ENCODE measurements around the gene PAFAH1B1.
"Not testable (repeated sequence)": the region's sequence is repeated elsewhere in the genome, so short reads cannot be mapped to it uniquely, and the experiment has no call there.

Gene PAFAH1B1

GRCh38 chr17:2636169-2636930 lies 42.9 kb downstream of the PAFAH1B1 start:
- DNase-seq: no peak

- DNase-seq: no peak
Observed at GRCh38 chr17:2637422-2637821, 44.0 kb downstream of the PAFAH1B1 start.

GRCh38 chr17:2644971-2645370 lies 51.5 kb downstream of the PAFAH1B1 start:
- no peak for DNase-seq

GRCh38 chr17:2647957-2648356 lies 54.5 kb downstream of the PAFAH1B1 start:
- no peak for DNase-seq

DNA sequence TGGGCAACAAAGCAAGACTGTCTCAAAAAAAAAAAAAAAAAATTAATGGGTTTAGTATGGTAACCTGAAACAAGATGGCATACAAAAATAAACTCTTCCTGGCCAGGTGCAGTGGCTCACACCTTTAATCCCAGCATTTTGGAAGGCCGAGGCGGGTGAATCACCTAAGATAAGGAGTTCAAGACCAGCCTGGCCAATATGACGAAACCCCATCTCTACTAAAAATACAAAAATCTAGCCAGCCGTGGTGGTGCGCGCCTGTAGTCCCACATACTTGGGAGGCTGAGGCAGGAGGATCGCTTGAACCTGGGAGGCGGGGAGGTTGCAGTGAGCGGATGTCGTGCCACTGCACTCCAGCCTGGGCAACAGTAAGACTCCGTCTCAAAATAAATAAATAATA lies 55.7 kb downstream of the PAFAH1B1 start:
- no peak for DNase-seq

DNA sequence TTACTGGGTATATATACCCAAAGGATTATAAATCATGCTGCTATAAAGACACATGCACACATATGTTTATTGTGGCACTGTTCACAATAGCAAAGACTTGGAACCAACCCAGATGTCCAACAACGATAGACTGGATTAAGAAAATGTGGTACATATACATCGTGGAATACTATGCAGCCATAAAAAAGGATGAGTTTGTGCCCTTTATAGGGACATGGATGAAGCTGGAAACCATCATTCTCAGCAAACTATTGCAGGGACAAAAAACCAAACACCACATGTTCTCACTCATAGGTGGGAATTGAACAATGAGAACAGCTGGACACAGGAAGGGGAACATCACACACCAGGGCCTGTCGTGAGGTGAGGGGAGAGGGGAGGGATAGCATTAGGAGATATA lies 59.5 kb downstream of the PAFAH1B1 start:
- DNase-seq: not testable (repeated sequence)

DNA sequence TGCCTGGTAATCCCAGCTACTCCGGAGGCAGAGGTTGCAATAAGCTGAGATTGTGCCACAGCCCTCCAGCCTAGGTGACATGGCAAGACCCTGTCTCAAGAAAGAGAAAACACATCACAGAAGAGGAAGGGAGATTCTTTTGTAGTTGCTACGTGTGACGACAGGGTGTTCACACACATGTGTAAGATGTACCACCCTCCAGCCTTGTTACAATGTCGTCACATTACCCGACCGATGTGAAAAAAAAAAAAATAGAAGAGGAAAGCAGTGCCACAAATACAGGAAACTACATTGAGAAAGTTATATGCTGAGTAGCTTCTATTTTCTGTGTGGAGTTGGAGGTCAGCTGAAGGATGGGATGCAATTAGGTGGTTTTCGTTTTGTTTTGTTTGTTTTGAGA lies 62.1 kb downstream of the PAFAH1B1 start:
- no peak for DNase-seq

GRCh38 chr17:2656283-2656682 lies 62.8 kb downstream of the PAFAH1B1 start:
- DNase-seq: no peak

DNA sequence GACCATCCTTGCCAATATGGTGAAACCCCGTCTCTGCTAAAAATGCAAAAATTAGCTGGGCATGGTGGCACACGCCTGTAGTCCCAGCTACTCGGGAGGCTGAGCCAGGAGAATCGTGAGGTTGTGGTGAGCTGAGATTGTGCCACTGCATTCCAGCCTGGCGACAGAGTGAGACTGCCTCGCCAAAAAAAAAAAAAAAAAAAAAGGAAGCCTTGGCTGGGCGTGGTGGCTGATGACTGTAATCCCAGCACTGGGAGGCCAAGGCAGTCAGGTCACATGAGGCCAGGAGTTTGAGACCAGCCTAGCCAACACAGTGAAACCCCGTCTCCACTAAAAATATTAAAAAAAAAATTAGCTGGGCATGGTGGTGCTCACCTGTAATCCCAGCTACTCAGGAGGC lies 65.9 kb downstream of the PAFAH1B1 start:
- not testable (repeated sequence) for DNase-seq

DNA sequence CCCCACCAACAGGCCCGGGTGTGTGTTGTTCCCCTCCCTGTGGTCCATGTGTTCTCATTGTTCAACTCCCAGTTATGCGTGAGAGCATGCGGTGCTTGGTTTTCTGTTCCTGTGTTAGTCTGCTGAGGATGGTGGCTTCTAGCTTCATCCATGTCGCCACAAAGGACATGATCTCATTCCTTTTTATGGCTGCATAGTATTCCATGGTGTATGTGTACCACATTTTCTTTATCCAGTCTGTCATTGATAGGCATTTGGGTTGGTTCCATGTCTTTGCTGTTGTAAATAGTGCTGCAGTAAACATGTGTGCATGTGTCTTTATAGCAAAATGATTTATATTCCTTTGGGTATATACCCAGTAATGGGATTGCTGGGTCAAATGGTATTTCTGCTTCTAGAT lies 67.0 kb downstream of the PAFAH1B1 start:
- DNase-seq: not testable (repeated sequence)

- no peak for DNase-seq
Observed at GRCh38 chr17:2672026-2672425, 78.6 kb downstream of the PAFAH1B1 start.

DNA sequence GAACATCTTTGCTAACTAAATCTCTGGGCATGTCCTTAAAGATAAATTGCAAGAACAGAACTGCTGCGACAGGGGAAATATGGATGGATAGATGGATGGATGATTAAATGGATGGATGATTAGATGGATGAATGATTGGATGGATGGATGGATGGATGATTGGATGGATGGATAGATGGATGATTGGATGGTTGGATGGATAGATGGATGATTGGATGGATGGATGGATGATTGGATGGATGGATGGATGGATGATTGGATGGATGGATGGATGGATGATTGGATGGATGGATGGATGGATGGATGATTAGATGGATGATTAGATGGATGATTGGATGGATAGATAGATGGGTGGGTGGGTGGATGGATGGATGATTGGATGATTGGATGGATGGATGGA lies 85.8 kb downstream of the PAFAH1B1 start:
- DNase-seq: not testable (repeated sequence)

DNA sequence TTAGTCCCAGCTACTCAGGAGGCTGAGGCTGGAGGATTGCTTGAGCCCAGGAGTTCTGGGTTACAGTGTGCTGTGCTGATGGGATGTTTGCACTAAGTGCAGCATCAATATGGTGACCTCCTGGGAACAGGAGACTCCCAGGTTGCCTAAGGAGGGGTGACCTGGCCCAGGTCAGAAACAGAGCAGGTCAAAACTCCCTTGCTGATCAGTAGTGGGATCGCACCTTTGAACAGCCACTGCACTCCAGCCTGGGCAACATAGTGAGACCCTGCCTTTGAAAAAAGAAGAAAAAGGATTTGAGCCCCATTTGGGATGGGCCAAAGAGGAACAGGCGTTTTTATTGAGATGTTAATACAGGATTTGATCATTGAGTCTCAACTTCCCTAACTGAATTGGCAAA lies 87.5 kb downstream of the PAFAH1B1 start:
- DNase-seq: no peak

DNA sequence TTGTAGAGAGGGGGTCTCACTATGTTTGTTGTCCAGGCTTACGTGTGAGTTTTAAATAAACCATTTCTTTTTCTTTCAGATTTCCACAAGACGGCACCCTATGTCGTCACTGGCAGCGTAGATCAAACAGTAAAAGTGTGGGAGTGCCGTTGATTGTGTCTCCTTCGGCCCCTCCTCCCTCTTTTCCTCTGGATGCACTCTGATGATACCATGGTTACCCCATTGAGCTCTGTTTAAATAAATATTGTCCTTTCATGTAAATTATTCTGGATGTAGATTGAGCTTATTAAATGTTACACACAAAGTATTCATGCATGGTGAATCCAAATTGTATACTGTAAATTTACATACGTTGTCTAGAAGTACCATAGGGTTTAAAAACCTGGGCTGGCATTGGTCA lies 88.2 kb downstream of the PAFAH1B1 start:
- DNase-seq: no peak

- DNase-seq: no peak
Observed at GRCh38 chr17:2682176-2682938, 88.9 kb downstream of the PAFAH1B1 start.

- DNase-seq: no peak
Observed at GRCh38 chr17:2683912-2684311, 90.5 kb downstream of the PAFAH1B1 start.

DNA sequence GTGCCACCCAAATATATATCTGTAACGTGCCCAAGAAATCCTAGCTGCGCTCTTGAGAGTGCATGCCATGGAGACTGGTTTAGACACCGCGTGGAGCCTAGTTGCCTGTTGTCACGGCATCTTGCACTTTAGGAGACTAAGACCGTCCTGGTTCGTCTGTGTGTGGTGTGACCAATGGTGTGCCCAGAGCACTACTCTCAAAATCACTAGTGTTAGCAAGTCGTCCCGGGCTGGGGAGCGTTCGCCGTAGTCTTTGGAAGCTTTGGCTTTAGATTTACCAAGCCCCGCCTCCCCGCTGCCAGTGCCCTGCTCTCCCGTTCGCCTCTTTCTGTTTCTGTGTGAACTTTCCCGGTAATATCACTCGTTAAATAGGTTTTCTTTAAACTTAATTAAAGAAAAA lies 91.1 kb downstream of the PAFAH1B1 start:
- no peak for DNase-seq

DNA sequence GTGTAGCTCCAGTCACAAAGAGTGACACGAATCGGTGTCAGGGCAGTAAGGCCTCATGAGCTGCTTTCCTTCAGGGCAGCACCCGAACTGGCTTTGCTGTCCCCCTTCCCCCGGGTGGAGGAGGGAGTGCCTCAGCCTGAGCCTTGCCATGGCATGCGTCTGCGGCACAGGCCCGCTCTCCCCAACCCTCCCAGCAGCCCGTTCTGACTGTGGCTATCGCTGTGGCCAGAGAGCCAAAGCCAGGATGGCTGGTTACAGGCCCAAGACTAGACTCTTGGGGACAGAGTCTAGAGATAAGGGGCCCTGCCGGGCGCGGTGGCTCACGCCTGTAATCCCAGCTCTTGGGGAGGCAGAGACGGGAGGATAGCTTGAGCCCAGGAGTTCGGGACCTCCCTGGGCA lies 92.2 kb downstream of the PAFAH1B1 start:
- DNase-seq: no peak

DNA sequence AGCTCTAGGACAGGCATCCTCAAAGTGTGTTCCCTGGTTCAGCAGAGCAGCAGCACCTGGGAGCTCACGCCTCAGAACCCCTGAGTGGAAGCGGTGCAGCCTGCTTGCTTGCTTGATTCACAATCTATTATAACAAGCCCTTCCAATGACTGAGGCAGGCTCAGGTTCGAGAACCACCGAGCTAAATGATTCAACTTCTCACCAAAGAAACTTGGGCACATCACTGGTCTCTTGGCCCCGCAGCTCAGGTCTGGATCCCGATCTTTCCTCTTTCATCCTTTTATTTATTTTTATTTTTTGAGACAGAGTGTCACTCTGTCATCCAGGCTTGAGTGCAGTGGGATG lies 93.6 kb downstream of the PAFAH1B1 start:
- no peak for DNase-seq

DNA sequence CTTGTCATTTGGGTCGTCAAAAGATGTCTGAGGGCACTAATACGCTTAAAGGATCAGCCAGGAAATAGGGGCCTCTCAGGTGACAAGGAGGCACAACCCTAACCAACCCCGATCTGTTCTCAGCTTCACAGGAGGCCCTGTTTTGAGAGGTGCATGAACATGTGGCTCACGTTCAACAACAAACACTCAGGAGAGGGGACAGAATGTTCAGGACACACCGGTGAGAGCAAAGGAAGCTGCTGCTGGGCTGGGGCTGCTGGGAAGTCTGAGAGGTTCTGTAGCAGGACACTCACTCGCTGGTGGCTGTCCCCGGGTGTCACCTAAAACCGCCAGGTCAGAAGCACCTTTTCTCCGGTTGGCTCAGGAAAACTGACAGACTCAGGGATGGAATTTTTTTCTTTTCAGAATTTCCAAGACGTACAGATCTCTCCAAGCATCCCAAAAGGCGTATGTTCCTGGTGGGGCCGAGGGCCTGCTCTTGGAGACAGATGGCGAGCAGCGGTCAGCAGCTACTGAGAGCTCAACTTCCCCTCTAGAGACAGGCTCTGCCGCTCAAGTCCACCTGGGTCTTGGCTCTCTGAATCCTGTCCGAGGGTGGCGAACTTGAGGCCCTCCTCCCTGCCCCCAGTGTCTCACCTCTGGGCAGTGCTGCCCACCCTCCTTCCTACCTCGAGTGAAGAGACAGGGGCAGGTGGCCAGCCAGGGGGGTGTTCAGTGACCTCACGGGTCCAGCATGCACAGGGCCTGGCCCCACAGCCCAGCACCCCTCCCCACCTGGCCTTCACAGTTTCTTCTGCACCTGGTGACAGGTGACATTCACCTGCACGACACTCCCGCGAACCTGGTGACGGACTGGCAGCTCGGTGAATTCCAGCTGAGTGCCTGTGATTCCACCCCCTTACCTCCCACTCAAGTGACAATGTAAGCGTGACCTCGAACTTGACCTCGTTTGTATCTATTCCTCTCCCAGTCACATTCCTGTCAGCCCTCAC lies 95.2 kb downstream of the PAFAH1B1 start:
- no peak for DNase-seq

DNA sequence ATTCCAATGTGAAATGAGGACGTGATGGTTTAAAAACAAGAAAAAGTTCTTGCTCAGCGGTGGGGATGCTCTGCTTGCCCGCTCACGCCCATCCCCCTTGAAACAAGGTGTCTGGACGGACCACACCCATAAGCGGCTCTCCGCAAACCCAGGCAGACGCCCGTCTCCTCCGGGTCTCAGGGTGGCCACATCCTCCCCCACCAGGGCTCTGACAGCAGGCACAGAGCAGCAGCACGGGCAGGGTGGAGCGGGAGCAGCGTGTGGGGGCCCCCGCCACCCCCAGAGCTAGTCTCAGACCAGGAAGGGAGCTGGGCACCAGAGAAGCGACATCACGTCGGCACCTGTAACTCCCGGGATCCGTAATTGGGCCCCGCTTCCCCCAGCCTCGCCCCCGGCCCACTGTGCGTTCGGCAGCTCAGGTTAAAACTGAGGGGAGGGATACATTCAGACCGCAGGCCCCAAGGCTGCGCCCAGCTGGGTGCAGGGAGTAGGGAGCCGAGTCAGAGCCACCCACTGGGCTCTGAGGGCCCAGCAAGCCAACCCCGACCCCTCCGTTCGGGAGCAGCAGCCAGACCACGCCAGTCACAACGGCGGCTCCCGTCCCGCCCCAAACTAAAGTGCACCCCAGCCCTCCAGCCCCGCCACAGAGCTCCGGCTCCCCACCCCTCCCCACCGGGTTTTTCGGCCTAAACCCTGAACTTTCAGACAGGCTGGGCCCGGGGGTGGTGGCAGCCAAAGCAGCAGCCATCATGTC lies 96.1 kb downstream of the PAFAH1B1 start:
- no peak for DNase-seq
